HCT116 (cell line): Measurements from ENCODE around the gene MOB3B. TPM values are rescaled to one million over a fixed set of nuclear protein-coding genes. Genes with fewer than 3 reads are reported as not detected.

Source experiments
- ATAC-seq: fragments of 200-7000 bp; cut with Tn5 transposase; 2 replicates; pipeline ENCODE4 v1.9.1; 2020; ENCODE audit warnings: mild to moderate bottlenecking, moderate library complexity
- BruUV-seq: library from RNA; stranded (reverse); fragments of 400-500 nt; replicated peaks from 2 replicates; lab custom pipeline; 2021; lab: Mats Ljungman, UMichigan
- CTCF ChIA-PET: fragments of 300-600 bp; sonication (Branson Sonifier 250); formaldehyde crosslinking; loops from one replicate; lab custom pipeline; 2021; ENCODE audit warnings: antibody characterized with exemption; lab: Charles Lee
- POLR2A ChIA-PET: fragments of 300-600, 350-600 bp; sonication (Branson Sonifier 250); formaldehyde crosslinking; loops from one replicate; lab custom pipeline; 2021; ENCODE audit warnings: antibody characterized with exemption; lab: Charles Lee
- RAD21 ChIA-PET, 2 experiments: fragments of 300-600 bp; sonication (Branson Sonifier 250); formaldehyde crosslinking; loops; one replicate each; lab custom pipeline; 2023; ENCODE audit warnings: low total read pairs in 2 of 2; ENCODE audit not compliant: uncharacterized antibody in 2 of 2, unreplicated experiment in 2 of 2, low non-redundant PET in 1 of 2; lab: Charles Lee
- DNase-seq: peaks from one replicate; pipeline ENCODE4 v3.0.0-alpha.2; 2010; ENCODE audit warnings: low read depth, low spot score
- H2AFZ ChIP-seq: fragments of 200-600 bp; shearing (Covaris generic), sonication (generic); 2 replicates; pipeline ENCODE4 v1.6.1; 2017; ENCODE audit warnings: low read depth, mixed run types, mixed read lengths, antibody characterized with exemption, low read length; ENCODE audit not compliant: poor library complexity, severe bottlenecking
- H3K27ac ChIP-seq: 2 replicates; pipeline ENCODE4 v1.5.1; 2012; ENCODE audit warnings: low read depth, low read length
- H3K27me3 ChIP-seq: fragments of 200-600 bp; sonication (generic); 2 replicates; pipeline ENCODE4 v1.6.1; 2016; ENCODE audit warnings: mixed run types, low read length, mixed read lengths; ENCODE audit not compliant: insufficient read depth
- H3K36me3 ChIP-seq, 2 experiments: fragments of 200-500 bp in 1 of 2; fragments of 200-600 bp in 1 of 2; sonication (Bioruptor generic) in 1 of 2; sonication (generic) in 1 of 2; 2 replicates each; pipeline versions ENCODE4 v1.5.1 to v1.6.1; 2014 to 2016; ENCODE audit warnings: low read length in 2 of 2, inconsistent platforms in 1 of 2, mixed read lengths in 1 of 2, mixed run types in 1 of 2; ENCODE audit not compliant: insufficient read depth in 2 of 2, control insufficient read depth in 1 of 2
- H3K4me1 ChIP-seq, 2 experiments: fragments of 200-600 bp in 1 of 2; sonication (generic) in 1 of 2; 2 replicates each; pipeline versions ENCODE4 v1.5.1 to v1.6.1; 2012 to 2017; ENCODE audit warnings: low read length in 2 of 2, inconsistent platforms in 1 of 2, mild to moderate bottlenecking in 1 of 2, mixed read lengths in 1 of 2, mixed run types in 1 of 2, moderate library complexity in 1 of 2; ENCODE audit not compliant: insufficient read depth in 2 of 2, control insufficient read depth in 1 of 2
- H3K4me2 ChIP-seq: fragments of 200-600 bp; sonication (generic); 2 replicates; pipeline ENCODE4 v1.6.1; 2017; ENCODE audit warnings: mixed run types, low read length, mixed read lengths
- H3K4me3 ChIP-seq, 2 experiments: fragments of 200-600 bp in 1 of 2; sonication (generic) in 1 of 2; replicated peaks in 1 of 2; 2 replicates each; pipeline ENCODE4 v1.5.1; 2011 to 2016; ENCODE audit warnings: low read length in 2 of 2, control low read depth in 1 of 2, low read depth in 1 of 2, mild to moderate bottlenecking in 1 of 2, mixed read lengths in 1 of 2, mixed run types in 1 of 2
- H3K79me2 ChIP-seq: fragments of 200-600 bp; sonication (generic); 2 replicates; pipeline ENCODE4 v1.6.1; 2017; ENCODE audit warnings: mild to moderate bottlenecking, mixed run types, low read length, moderate library complexity, mixed read lengths; ENCODE audit not compliant: insufficient read depth
- H3K9ac ChIP-seq: fragments of 200-600 bp; sonication (generic); 2 replicates; pipeline ENCODE4 v1.6.1; 2016; ENCODE audit warnings: low read length, mixed read lengths
- H3K9me2 ChIP-seq: fragments of 200-600 bp; sonication (generic), shearing (Covaris generic); 2 replicates; pipeline ENCODE4 v1.6.1; 2017; ENCODE audit warnings: mixed run types, mild to moderate bottlenecking, moderate library complexity; ENCODE audit not compliant: insufficient read depth
- H3K9me3 ChIP-seq, 2 experiments: fragments of 200-500 bp in 1 of 2; fragments of 200-600 bp in 1 of 2; sonication (Bioruptor generic) in 1 of 2; sonication (generic) in 1 of 2; 2 replicates each; pipeline ENCODE4 v1.6.1; 2014 to 2017; ENCODE audit warnings: low read length in 2 of 2, mixed read lengths in 2 of 2, inconsistent platforms in 1 of 2, low read depth in 1 of 2, mild to moderate bottlenecking in 1 of 2, mixed run types in 1 of 2, moderate library complexity in 1 of 2; ENCODE audit not compliant: control insufficient read depth in 1 of 2, insufficient read depth in 1 of 2
- H4K20me1 ChIP-seq: fragments of 200-600 bp; sonication (generic), shearing (Covaris generic); 2 replicates; pipeline ENCODE4 v1.6.1; 2017; ENCODE audit warnings: mixed run types, mild to moderate bottlenecking, moderate library complexity; ENCODE audit not compliant: insufficient read depth
- ATF3 ChIP-seq: IDR thresholded peaks from 2 replicates; pipeline ENCODE4 v1.6.1; 2012
- CEBPB ChIP-seq: IDR thresholded peaks from 2 replicates; pipeline ENCODE4 v1.6.1; 2012; ENCODE audit warnings: low read depth
- CTCF ChIP-seq, 3 experiments: fragments of 200-600 bp in 1 of 3; sonication (generic) in 1 of 3; IDR thresholded peaks in 2 of 3; conservative IDR thresholded peaks in 1 of 3; 2 replicates each; pipeline ENCODE4 v1.5.1; 2012 to 2017; ENCODE audit warnings: low read depth in 2 of 3, low read length in 2 of 3, antibody characterized with exemption in 1 of 3, borderline replicate concordance in 1 of 3, control low read depth in 1 of 3, mild to moderate bottlenecking in 1 of 3, mixed read lengths in 1 of 3, mixed run types in 1 of 3, moderate library complexity in 1 of 3; ENCODE audit not compliant: insufficient read depth in 1 of 3
- ELF1 ChIP-seq: IDR thresholded peaks from 2 replicates; pipeline ENCODE4 v1.6.1; 2012; ENCODE audit warnings: low read depth, borderline replicate concordance
- EZH2 ChIP-seq: fragments of 200-600 bp; sonication (generic); IDR thresholded peaks from 2 replicates; pipeline ENCODE4 v1.6.1; 2017; ENCODE audit warnings: antibody characterized with exemption, mixed run types
- FOSL1 ChIP-seq: IDR thresholded peaks from 2 replicates; pipeline ENCODE4 v1.6.1; 2012; ENCODE audit warnings: low read depth
- MAX ChIP-seq: IDR thresholded peaks from 2 replicates; pipeline ENCODE4 v1.6.1; 2012
- REST ChIP-seq: IDR thresholded peaks from 2 replicates; pipeline ENCODE4 v1.6.1; 2012; ENCODE audit warnings: low read depth
- SP1 ChIP-seq: IDR thresholded peaks from 2 replicates; pipeline ENCODE4 v1.6.1; 2012; ENCODE audit warnings: low read depth
- TCF7L2 ChIP-seq: IDR thresholded peaks from 2 replicates; pipeline ENCODE4 v1.7.0; 2011; ENCODE audit warnings: borderline replicate concordance, inconsistent platforms; ENCODE audit not compliant: insufficient read depth, insufficient read length; ENCODE audit errors: extremely low read depth
- ZBTB33 ChIP-seq: IDR thresholded peaks from 2 replicates; pipeline ENCODE4 v1.6.1; 2011; ENCODE audit warnings: mild to moderate bottlenecking, low read length, moderate library complexity; ENCODE audit not compliant: insufficient replicate concordance; ENCODE audit errors: extremely low read depth
- intact Hi-C: fragments of 100-400 bp; cut with micrococcal nuclease; formaldehyde crosslinking; loops from 2 replicates; pipeline ENCODE4 v1.10.0; 2022
- total RNA-seq: library from RNA; stranded (reverse); gene quantifications from one replicate; pipeline ENCODE4 v1.2.1, GENCODE V29; 2021; ENCODE audit not compliant: unreplicated experiment

MOB3B gene
- total RNA-seq, 1 experiment from 2014 or later, result 1.2 TPM

- H3K4me3 ChIP-seq, result no peak overlapping the region
- H3K9me2 ChIP-seq, result no peaks in the 10 kb centered on the region
- no peaks in the 10 kb centered on the region for H3K9me3 ChIP-seq
- intact Hi-C loops, result no loop called here
- H3K4me1 ChIP-seq, result no peaks in the 10 kb centered on the region
- H2AFZ ChIP-seq, result no peak overlapping the region
- ChIA-PET POLR2A (no interaction called here), RAD21 (no interaction called here), CTCF (no interaction called here)
- TF ChIP-seq MAX (no peak), ZBTB33 (no peak), SP1 (no peak), FOSL1 (no peak), CTCF (IDR thresholded peaks at IDR 0.05 in 2 of 3, conservative IDR thresholded peaks at IDR 0.05 in 1 of 3; ENCODE audit: borderline replicate concordance in 1 of 3, insufficient read depth in 1 of 3, low read depth in 2 of 3, low read length in 2 of 3) (no peak), EZH2 (no peak), CEBPB (no peak), ELF1 (no peak), ATF3 (no peak), REST (no peak), TCF7L2 (no peak)
- H3K27ac ChIP-seq, result no peak overlapping the region
- H3K79me2 ChIP-seq, result no peaks in the 10 kb centered on the region
- no peak overlapping the region for H3K4me2 ChIP-seq
- no peaks in the 10 kb centered on the region for H4K20me1 ChIP-seq
- no peaks in the 10 kb centered on the region for H3K36me3 ChIP-seq
- ATAC-seq (no peak), DNase-seq (no peak)
- BruUV-seq, result no TSS peak
- no peak overlapping the region for H3K9ac ChIP-seq
- no peaks in the 10 kb centered on the region for H3K27me3 ChIP-seq
Measured at GRCh38 chr9:27472195-27472594, 57.4 kb downstream of the MOB3B start.
